Ishikawa (cell line): ENCODE measurements around the gene PLEKHA5.

ENCODE experiments used
- CEBPB ChIP-seq: IDR thresholded peaks from 2 replicates; pipeline ENCODE4 v1.6.1; 2012
- CREB1 ChIP-seq: IDR thresholded peaks from 2 replicates; pipeline ENCODE4 v1.6.1; 2012; ENCODE audit warnings: low read depth
- EGR1 ChIP-seq: IDR thresholded peaks from 2 replicates; pipeline ENCODE4 v1.6.1; 2012
- EP300 ChIP-seq: IDR thresholded peaks from 2 replicates; pipeline ENCODE4 v1.6.1; 2012; ENCODE audit warnings: borderline replicate concordance
- FOXM1 ChIP-seq: IDR thresholded peaks from 2 replicates; pipeline ENCODE4 v1.6.1; 2012; ENCODE audit warnings: low read depth, borderline replicate concordance
- NFIC ChIP-seq: IDR thresholded peaks from 2 replicates; pipeline ENCODE4 v1.6.1; 2012
- RAD21 ChIP-seq: IDR thresholded peaks from 2 replicates; pipeline ENCODE4 v1.6.1; 2012; ENCODE audit warnings: low read depth
- TAF1 ChIP-seq: IDR thresholded peaks from 2 replicates; pipeline ENCODE4 v1.6.1; 2012; ENCODE audit warnings: low read depth, mild to moderate bottlenecking
- TCF12 ChIP-seq: IDR thresholded peaks from 2 replicates; pipeline ENCODE4 v1.6.1; 2012; ENCODE audit warnings: low read depth
- TEAD4 ChIP-seq: IDR thresholded peaks from 2 replicates; pipeline ENCODE4 v1.6.1; 2012
- YY1 ChIP-seq: IDR thresholded peaks from 2 replicates; pipeline ENCODE4 v1.6.1; 2012; ENCODE audit warnings: low read depth
- ZBTB7A ChIP-seq: IDR thresholded peaks from 2 replicates; pipeline ENCODE4 v1.6.1; 2012; ENCODE audit warnings: low read depth
- TF ChIP-seq, protein P1 (sequence below): IDR thresholded peaks from 2 replicates; pipeline ENCODE4 v1.6.1; 2012
- TF ChIP-seq, protein P2 (sequence below): IDR thresholded peaks from 2 replicates; pipeline ENCODE4 v1.6.1; 2012
- TF ChIP-seq, protein P3 (sequence below): IDR thresholded peaks from 2 replicates; pipeline ENCODE4 v1.6.1; 2012; ENCODE audit warnings: low read depth, mild to moderate bottlenecking

PLEKHA5 gene

DNA sequence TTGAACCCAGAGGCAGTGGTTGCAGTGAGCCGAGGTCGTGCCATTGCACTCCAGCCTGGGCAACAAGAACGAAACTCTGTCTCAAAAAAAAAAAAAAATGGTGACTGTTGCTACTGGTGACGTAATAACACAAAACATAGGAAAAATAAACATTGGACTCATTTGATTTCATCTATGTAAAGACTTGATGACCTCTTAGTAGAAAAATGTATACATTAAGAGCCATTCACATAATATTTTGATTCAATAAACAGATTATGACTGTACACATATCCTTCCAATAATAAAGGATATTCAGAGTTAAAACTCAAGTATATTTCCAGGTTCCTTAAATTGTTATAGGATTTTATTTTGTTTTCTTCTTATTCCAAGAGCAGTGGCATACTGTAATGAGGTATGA is 244.1 kb downstream of the PLEKHA5 start:
- TF ChIP-seq, protein P1, sequence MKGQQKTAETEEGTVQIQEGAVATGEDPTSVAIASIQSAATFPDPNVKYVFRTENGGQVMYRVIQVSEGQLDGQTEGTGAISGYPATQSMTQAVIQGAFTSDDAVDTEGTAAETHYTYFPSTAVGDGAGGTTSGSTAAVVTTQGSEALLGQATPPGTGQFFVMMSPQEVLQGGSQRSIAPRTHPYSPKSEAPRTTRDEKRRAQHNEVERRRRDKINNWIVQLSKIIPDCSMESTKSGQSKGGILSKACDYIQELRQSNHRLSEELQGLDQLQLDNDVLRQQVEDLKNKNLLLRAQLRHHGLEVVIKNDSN: no peak
- TF ChIP-seq CREB1 (no peak), EP300 (no peak), CEBPB (no peak), TCF12 (no peak), RAD21 (no peak), TEAD4 (no peak), FOXM1 (no peak), YY1 (no peak), NFIC (no peak), ZBTB7A (no peak), TAF1 (no peak), EGR1 (no peak)
- TF ChIP-seq, protein P2, sequence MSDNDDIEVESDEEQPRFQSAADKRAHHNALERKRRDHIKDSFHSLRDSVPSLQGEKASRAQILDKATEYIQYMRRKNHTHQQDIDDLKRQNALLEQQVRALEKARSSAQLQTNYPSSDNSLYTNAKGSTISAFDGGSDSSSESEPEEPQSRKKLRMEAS: no peak
- TF ChIP-seq, protein P3, sequence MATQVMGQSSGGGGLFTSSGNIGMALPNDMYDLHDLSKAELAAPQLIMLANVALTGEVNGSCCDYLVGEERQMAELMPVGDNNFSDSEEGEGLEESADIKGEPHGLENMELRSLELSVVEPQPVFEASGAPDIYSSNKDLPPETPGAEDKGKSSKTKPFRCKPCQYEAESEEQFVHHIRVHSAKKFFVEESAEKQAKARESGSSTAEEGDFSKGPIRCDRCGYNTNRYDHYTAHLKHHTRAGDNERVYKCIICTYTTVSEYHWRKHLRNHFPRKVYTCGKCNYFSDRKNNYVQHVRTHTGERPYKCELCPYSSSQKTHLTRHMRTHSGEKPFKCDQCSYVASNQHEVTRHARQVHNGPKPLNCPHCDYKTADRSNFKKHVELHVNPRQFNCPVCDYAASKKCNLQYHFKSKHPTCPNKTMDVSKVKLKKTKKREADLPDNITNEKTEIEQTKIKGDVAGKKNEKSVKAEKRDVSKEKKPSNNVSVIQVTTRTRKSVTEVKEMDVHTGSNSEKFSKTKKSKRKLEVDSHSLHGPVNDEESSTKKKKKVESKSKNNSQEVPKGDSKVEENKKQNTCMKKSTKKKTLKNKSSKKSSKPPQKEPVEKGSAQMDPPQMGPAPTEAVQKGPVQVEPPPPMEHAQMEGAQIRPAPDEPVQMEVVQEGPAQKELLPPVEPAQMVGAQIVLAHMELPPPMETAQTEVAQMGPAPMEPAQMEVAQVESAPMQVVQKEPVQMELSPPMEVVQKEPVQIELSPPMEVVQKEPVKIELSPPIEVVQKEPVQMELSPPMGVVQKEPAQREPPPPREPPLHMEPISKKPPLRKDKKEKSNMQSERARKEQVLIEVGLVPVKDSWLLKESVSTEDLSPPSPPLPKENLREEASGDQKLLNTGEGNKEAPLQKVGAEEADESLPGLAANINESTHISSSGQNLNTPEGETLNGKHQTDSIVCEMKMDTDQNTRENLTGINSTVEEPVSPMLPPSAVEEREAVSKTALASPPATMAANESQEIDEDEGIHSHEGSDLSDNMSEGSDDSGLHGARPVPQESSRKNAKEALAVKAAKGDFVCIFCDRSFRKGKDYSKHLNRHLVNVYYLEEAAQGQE: no peak

- TF ChIP-seq CEBPB: no peak
Measured at GRCh38 chr12:19375888-19376287, 246.4 kb downstream of the PLEKHA5 start.

- TF ChIP-seq, protein P3: no peak
- TF ChIP-seq, protein P2: no peak
- TF ChIP-seq TCF12 (no peak), EP300 (no peak)
Measured at GRCh38 chr12:19376691-19377090, 247.2 kb downstream of the PLEKHA5 start.

DNA sequence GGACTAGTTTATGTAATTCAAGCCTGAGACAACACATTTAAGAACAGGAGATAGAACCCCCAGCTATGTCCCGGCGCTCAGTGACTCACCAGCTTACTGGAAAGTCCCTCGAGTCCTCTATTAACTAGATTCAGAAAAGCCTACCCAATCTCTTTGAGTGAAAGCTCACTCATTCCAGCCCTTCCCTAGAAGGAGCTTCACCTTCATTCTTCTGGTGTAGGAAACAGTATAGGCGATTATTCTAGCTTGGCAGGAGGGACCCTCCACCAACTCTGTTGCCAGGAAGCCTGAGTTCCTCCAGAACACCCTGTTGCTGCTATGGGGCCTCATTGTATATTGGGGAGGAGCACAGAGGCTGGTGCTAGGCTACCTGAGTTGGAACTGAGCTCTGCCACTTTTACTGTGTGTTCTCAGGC is 252.6 kb downstream of the PLEKHA5 start:
- TF ChIP-seq, protein P2: no peak
- no peak for TF ChIP-seq EGR1

DNA sequence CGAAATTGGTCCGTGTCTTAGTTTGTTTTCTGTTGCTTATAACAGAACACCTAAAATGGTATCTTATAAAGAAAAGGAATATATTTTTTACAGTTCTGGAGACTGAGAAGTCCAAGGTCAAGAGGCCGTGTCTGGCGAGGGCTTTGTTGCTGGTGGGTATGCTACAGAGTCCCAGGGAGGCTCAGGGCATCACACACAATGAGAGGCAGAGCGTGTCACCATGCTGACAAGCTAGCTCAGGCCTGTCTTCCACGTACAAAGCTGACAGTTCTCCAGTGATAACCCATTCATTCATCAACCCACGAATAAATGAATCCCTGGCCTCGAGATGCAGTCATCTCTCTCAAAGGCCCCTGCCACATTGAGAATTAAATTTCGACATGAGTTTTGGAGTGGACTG is 253.0 kb downstream of the PLEKHA5 start:
- TF ChIP-seq TCF12: no peak
- TF ChIP-seq, protein P3: no peak
- no peak for TF ChIP-seq FOXM1
- TF ChIP-seq NFIC: no peak
- TF ChIP-seq EGR1: no peak
- TF ChIP-seq CREB1: no peak
- TF ChIP-seq TEAD4: no peak
- no peak for TF ChIP-seq RAD21
- TF ChIP-seq EP300: no peak
- TF ChIP-seq ZBTB7A: no peak
- TF ChIP-seq, protein P2: no peak
- TF ChIP-seq YY1: no peak
- TF ChIP-seq, protein P1: no peak
